Thyroid gland (tissue), 4 donors: ENCODE data around the gene MIEN1.

Experiments
- POLR2A ChIP-seq, 2 donors: fragments of 450-650 bp; IDR thresholded peaks; one replicate each; pipeline ENCODE4 v1.6.1; 2017; ENCODE audit warnings: antibody characterized with exemption in 2 of 2, mild to moderate bottlenecking in 2 of 2, moderate library complexity in 1 of 2
- TF ChIP-seq, protein P1 (sequence below), 6 experiments: fragments of 200-600 bp in 3 of 6; fragments of 450-650 bp in 3 of 6; sonication (generic) in 3 of 6; IDR thresholded peaks; one replicate each; pipeline ENCODE4 v1.5.1; 2016 to 2019; ENCODE audit warnings: antibody characterized with exemption in 6 of 6, mild to moderate bottlenecking in 2 of 6, inconsistent platforms in 1 of 6, moderate library complexity in 1 of 6

GRCh38 chr17:39729280-39729851 is 966 bp downstream of the MIEN1 start:
- TF ChIP-seq, protein P1, sequence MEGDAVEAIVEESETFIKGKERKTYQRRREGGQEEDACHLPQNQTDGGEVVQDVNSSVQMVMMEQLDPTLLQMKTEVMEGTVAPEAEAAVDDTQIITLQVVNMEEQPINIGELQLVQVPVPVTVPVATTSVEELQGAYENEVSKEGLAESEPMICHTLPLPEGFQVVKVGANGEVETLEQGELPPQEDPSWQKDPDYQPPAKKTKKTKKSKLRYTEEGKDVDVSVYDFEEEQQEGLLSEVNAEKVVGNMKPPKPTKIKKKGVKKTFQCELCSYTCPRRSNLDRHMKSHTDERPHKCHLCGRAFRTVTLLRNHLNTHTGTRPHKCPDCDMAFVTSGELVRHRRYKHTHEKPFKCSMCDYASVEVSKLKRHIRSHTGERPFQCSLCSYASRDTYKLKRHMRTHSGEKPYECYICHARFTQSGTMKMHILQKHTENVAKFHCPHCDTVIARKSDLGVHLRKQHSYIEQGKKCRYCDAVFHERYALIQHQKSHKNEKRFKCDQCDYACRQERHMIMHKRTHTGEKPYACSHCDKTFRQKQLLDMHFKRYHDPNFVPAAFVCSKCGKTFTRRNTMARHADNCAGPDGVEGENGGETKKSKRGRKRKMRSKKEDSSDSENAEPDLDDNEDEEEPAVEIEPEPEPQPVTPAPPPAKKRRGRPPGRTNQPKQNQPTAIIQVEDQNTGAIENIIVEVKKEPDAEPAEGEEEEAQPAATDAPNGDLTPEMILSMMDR (IDR thresholded peaks at IDR 0.05), result no peak
- no peak for TF ChIP-seq POLR2A (IDR thresholded peaks at IDR 0.05)
